Keratinocyte (primary cell): ENCODE results near the gene ALDH3B2. TPM values are rescaled to one million over a fixed set of nuclear protein-coding genes. Genes with fewer than 3 reads are reported as not detected.
A peak's percentile ranks its signal among the peaks of the same experiment; 100 is the strongest.

Experiments
- DNase-seq: peaks from one replicate; pipeline ENCODE4 v3.0.0-alpha.2; 2011; ENCODE audit warnings: low read depth, missing footprints, low spot score
- FAIRE-seq: peaks from 2 replicates; lab custom pipeline; 2011; peaks lifted over from hg19 to GRCh38; lab: Jason Lieb, UNC
- H2AFZ ChIP-seq: 2 replicates; pipeline ENCODE4 v1.6.0; 2012; ENCODE audit warnings: low read length, control low read depth, inconsistent platforms; ENCODE audit not compliant: control insufficient read depth
- H3K27ac ChIP-seq: 2 replicates; pipeline ENCODE4 v1.5.1; 2011; ENCODE audit warnings: low read length; ENCODE audit not compliant: control insufficient read depth, insufficient read depth
- H3K27me3 ChIP-seq: 3 replicates; pipeline ENCODE4 v1.6.0; 2011; ENCODE audit warnings: low read length; ENCODE audit not compliant: control insufficient read depth, insufficient read depth; ENCODE audit errors: extremely low read depth
- H3K36me3 ChIP-seq, 2 experiments: 2 replicates in 1 of 2; 3 replicates in 1 of 2; pipeline ENCODE4 v1.5.1; 2011; ENCODE audit warnings: low read length in 2 of 2, mild to moderate bottlenecking in 1 of 2; ENCODE audit not compliant: control insufficient read depth in 2 of 2, insufficient read depth in 2 of 2; ENCODE audit errors: extremely low read depth in 1 of 2
- H3K4me1 ChIP-seq: 3 replicates; pipeline ENCODE4 v1.5.1; 2011; ENCODE audit warnings: low read length; ENCODE audit not compliant: control insufficient read depth, insufficient read depth; ENCODE audit errors: extremely low read depth
- H3K4me2 ChIP-seq: 3 replicates; pipeline ENCODE4 v1.6.0; 2011; ENCODE audit warnings: low read depth, low read length; ENCODE audit not compliant: control insufficient read depth, insufficient read depth; ENCODE audit errors: extremely low read depth
- H3K4me3 ChIP-seq, 3 experiments: fragments of 200-600 bp in 1 of 3; sonication (generic) in 1 of 3; 2 replicates in 2 of 3; 3 replicates in 1 of 3; pipeline ENCODE4 v1.5.1; 2011 to 2016; ENCODE audit warnings: low read length in 3 of 3, mild to moderate bottlenecking in 3 of 3, control low read depth in 2 of 3, inconsistent platforms in 1 of 3, low read depth in 1 of 3, mixed read lengths in 1 of 3, mixed run types in 1 of 3, moderate library complexity in 1 of 3; ENCODE audit not compliant: control insufficient read depth in 2 of 3, insufficient read depth in 2 of 3; ENCODE audit errors: extremely low read depth in 1 of 3
- H3K79me2 ChIP-seq: 2 replicates; pipeline ENCODE4 v1.6.0; 2012; ENCODE audit warnings: low read length; ENCODE audit not compliant: control insufficient read depth, insufficient read depth
- H3K9ac ChIP-seq: 3 replicates; pipeline ENCODE4 v1.6.0; 2011; ENCODE audit warnings: low read length; ENCODE audit not compliant: control insufficient read depth, insufficient read depth; ENCODE audit errors: extremely low read depth
- H3K9me1 ChIP-seq: 3 replicates; pipeline ENCODE4 v1.6.0; 2011; ENCODE audit warnings: low read length; ENCODE audit not compliant: control insufficient read depth, insufficient read depth; ENCODE audit errors: extremely low read depth
- H3K9me3 ChIP-seq: 2 replicates; pipeline ENCODE4 v1.5.1; 2012; ENCODE audit warnings: low read depth, low read length; ENCODE audit not compliant: control insufficient read depth
- H4K20me1 ChIP-seq: 3 replicates; pipeline ENCODE4 v1.6.0; 2011; ENCODE audit warnings: low read length; ENCODE audit not compliant: control insufficient read depth, insufficient read depth; ENCODE audit errors: extremely low read depth
- EZH2 ChIP-seq: IDR thresholded peaks from one replicate; pipeline ENCODE4 v1.6.1; 2012; ENCODE audit warnings: inconsistent platforms, mild to moderate bottlenecking, low read length, moderate library complexity
- dilution Hi-C: fragments of 300-500 bp; cut with MboI; formaldehyde crosslinking; loops from one replicate; pipeline ENCODE4 v1.7.0; 2020; ENCODE audit warnings: low sequenced_read_pairs; ENCODE audit not compliant: extremely low pct_ligation_motif_present
- polyA plus RNA-seq, 5 experiments: library from polyadenylated mRNA; depleted of rRNA in 3 of 5; stranded (reverse) in 3 of 5; stranded (forward) in 1 of 5; unstranded in 1 of 5; fragments of >200 nt; gene quantifications; 1 replicate in 1 of 5; 2 replicates in 3 of 5; 3 replicates in 1 of 5; pipeline versions ENCODE4 v1.2.1 to v1.2.3, GENCODE V29; 2011 to 2012; ENCODE audit warnings: missing spikeins in 2 of 5, low read depth in 1 of 5, low replicate concordance in 1 of 5
- TF ChIP-seq, protein P1 (sequence below), 3 experiments: IDR thresholded peaks in 1 of 3; conservative IDR thresholded peaks in 1 of 3; optimal IDR thresholded peaks in 1 of 3; 2 replicates in 2 of 3; 3 replicates in 1 of 3; pipeline versions ENCODE3 to v1.5.1; 2011; ENCODE audit warnings: low read length in 3 of 3, mild to moderate bottlenecking in 3 of 3, moderate library complexity in 2 of 3, control low read depth in 1 of 3, inconsistent platforms in 1 of 3; ENCODE audit not compliant: insufficient read depth in 2 of 3; ENCODE audit errors: extremely low read depth in 1 of 3

Gene ALDH3B2
- polyA plus RNA-seq, 1 donor (not counting 4 experiments of a cell fraction or from before 2014, with no cell fraction given) = 0.67 TPM

DNA sequence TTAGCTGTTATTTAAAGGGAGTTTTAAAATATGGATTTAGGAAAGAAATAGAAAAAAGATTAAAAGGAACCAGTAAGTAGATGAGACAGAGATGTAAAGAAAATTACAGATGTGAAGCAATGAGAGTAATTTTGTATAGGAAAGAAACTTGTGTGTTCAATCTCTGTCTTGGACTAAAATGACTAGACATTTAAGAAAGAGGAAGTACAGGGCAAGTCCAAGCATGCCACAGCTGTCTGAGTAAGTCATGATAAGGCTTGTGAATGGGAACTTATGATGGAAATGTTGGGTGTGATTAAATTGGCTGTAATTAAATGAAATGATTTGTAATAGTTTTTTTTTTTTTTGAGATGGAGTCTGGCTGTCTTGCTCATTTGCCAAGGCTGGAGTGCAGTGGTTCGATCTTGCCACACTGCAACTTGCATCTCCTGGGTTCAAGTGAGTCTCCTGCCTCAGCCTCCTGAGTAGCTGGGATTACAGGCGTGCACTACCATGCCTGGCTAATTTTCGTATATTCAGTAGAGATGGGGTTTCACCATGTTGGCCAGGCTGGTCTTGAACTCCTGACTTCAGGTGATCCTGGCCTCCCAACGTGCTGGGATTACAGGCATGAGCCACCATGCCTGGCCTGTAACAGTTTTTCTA is 18.0 kb downstream of the ALDH3B2 start:
- Histone ChIP-seq H3K9me3 (no peaks in the 10 kb centered on the region), H3K4me1 (peaks cover 22% of the 10 kb centered on the region), H3K9me1 (no peaks in the 10 kb centered on the region), H4K20me1 (no peaks in the 10 kb centered on the region), H3K4me3 (peak overlapping the region in 1 of 3 experiments; percentile 27), H2AFZ (no peak overlapping the region), H3K27me3 (no peaks in the 10 kb centered on the region), H3K9ac (no peak overlapping the region), H3K27ac (peak overlapping the region; percentile 71), H3K36me3 (no peaks in the 10 kb centered on the region), H3K4me2 (peak overlapping the region; percentile 46), H3K79me2 (no peaks in the 10 kb centered on the region)
- TF ChIP-seq, protein P1, sequence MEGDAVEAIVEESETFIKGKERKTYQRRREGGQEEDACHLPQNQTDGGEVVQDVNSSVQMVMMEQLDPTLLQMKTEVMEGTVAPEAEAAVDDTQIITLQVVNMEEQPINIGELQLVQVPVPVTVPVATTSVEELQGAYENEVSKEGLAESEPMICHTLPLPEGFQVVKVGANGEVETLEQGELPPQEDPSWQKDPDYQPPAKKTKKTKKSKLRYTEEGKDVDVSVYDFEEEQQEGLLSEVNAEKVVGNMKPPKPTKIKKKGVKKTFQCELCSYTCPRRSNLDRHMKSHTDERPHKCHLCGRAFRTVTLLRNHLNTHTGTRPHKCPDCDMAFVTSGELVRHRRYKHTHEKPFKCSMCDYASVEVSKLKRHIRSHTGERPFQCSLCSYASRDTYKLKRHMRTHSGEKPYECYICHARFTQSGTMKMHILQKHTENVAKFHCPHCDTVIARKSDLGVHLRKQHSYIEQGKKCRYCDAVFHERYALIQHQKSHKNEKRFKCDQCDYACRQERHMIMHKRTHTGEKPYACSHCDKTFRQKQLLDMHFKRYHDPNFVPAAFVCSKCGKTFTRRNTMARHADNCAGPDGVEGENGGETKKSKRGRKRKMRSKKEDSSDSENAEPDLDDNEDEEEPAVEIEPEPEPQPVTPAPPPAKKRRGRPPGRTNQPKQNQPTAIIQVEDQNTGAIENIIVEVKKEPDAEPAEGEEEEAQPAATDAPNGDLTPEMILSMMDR (optimal IDR thresholded peaks at IDR 0.05 in 1 of 3, IDR thresholded peaks at IDR 0.05 in 1 of 3, conservative IDR thresholded peaks at IDR 0.05 in 1 of 3; ENCODE audit: extremely low read depth in 1 of 3, insufficient read depth in 2 of 3, low read length in 3 of 3) = no peak
- TF ChIP-seq EZH2 = no peak
- dilution Hi-C loops = no loop called here
- peak; percentile 60 for DNase-seq
- FAIRE-seq = peak; percentile 48

DNA sequence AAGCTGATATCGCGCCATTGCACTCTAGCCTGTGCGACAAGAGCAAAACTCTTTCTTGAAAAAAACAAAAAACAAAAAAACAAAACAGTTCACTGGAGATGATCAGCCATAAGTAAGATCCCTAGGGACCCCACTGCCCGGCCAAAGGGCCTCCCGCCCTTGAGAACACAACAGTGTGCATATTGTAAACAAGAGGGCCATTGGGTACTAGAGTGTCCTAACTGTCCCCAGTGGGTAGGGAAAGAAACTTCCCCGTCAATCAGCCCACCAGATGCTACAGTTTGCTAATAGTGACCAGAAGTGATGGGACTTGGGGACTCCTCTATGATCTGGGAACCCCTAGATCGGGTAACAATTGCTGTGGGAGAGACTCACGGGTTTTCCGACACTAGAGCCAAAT is 20.2 kb downstream of the ALDH3B2 start:
- Histone ChIP-seq H4K20me1 (no peaks in the 10 kb centered on the region), H2AFZ (no peak overlapping the region), H3K9me3 (no peaks in the 10 kb centered on the region), H3K9ac (no peak overlapping the region), H3K9me1 (no peaks in the 10 kb centered on the region), H3K4me1 (peaks cover 22% of the 10 kb centered on the region), H3K36me3 (no peaks in the 10 kb centered on the region), H3K79me2 (no peaks in the 10 kb centered on the region), H3K27ac (no peak overlapping the region), H3K4me3 (no peak overlapping the region), H3K27me3 (no peaks in the 10 kb centered on the region), H3K4me2 (no peak overlapping the region)
- dilution Hi-C loops = no loop called here
- DNase-seq (no peak), FAIRE-seq (no peak)
- no peak for TF ChIP-seq EZH2
- TF ChIP-seq, protein P1 (optimal IDR thresholded peaks at IDR 0.05 in 1 of 3, IDR thresholded peaks at IDR 0.05 in 1 of 3, conservative IDR thresholded peaks at IDR 0.05 in 1 of 3; ENCODE audit: extremely low read depth in 1 of 3, insufficient read depth in 2 of 3, low read length in 3 of 3) = no peak
